HepG2 (cell line): ENCODE results near the gene VMO1.
A peak's percentile ranks its signal among the peaks of the same experiment; 100 is the strongest.

ENCODE experiments used
- KAT7 ChIP-seq: IDR thresholded peaks from 2 replicates; pipeline ENCODE4 v1.6.1; 2018; ENCODE audit warnings: borderline replicate concordance, missing compliant biosample characterization
- MEIS1 ChIP-seq: sonication (generic); formaldehyde crosslinking; IDR thresholded peaks from 2 replicates; pipeline ENCODE4 v1.9.0; 2021; ENCODE audit warnings: mild to moderate bottlenecking, missing genetic modification reagents, moderate library complexity, borderline replicate concordance
- NR3C1 ChIP-seq: sonication (generic); formaldehyde crosslinking; IDR thresholded peaks from 2 replicates; pipeline ENCODE4 v1.4.0; 2020; ENCODE audit warnings: missing genetic modification reagents
- ZNF20 ChIP-seq: sonication (generic); formaldehyde crosslinking; IDR thresholded peaks from 2 replicates; pipeline ENCODE4 v1.4.0; 2020; ENCODE audit warnings: mild to moderate bottlenecking, moderate library complexity, missing genetic modification reagents
- ZNF3 ChIP-seq: IDR thresholded peaks from 2 replicates; pipeline ENCODE4 v1.7.0; 2017; ENCODE audit warnings: inconsistent platforms
- TF ChIP-seq, protein P1 (sequence below): sonication (generic); formaldehyde crosslinking; IDR thresholded peaks from 2 replicates; pipeline ENCODE4 v1.4.0; 2020; ENCODE audit warnings: missing genetic modification reagents
- TF ChIP-seq, protein P2 (sequence below): sonication (generic); formaldehyde crosslinking; IDR thresholded peaks from 2 replicates; pipeline ENCODE4 v1.5.0; 2020; ENCODE audit warnings: mild to moderate bottlenecking, missing genetic modification reagents, moderate library complexity
- TF ChIP-seq, protein P3 (sequence below): sonication (generic); formaldehyde crosslinking; IDR thresholded peaks from 2 replicates; pipeline ENCODE4 v1.8.1; 2022; ENCODE audit warnings: mild to moderate bottlenecking, missing genetic modification reagents
- TF ChIP-seq, protein P4 (sequence below): sonication (generic); formaldehyde crosslinking; IDR thresholded peaks from 2 replicates; pipeline ENCODE4 v1.5.0; 2020; ENCODE audit warnings: missing genetic modification reagents
- TF ChIP-seq, protein P5 (sequence below): IDR thresholded peaks from 2 replicates; pipeline ENCODE4 v1.6.1; 2012; ENCODE audit warnings: inconsistent platforms
- TF ChIP-seq, protein P6 (sequence below): sonication (generic); formaldehyde crosslinking; IDR thresholded peaks from 2 replicates; pipeline ENCODE4 v1.8.1; 2023; ENCODE audit warnings: mild to moderate bottlenecking, missing genetic modification reagents, borderline replicate concordance

DNA sequence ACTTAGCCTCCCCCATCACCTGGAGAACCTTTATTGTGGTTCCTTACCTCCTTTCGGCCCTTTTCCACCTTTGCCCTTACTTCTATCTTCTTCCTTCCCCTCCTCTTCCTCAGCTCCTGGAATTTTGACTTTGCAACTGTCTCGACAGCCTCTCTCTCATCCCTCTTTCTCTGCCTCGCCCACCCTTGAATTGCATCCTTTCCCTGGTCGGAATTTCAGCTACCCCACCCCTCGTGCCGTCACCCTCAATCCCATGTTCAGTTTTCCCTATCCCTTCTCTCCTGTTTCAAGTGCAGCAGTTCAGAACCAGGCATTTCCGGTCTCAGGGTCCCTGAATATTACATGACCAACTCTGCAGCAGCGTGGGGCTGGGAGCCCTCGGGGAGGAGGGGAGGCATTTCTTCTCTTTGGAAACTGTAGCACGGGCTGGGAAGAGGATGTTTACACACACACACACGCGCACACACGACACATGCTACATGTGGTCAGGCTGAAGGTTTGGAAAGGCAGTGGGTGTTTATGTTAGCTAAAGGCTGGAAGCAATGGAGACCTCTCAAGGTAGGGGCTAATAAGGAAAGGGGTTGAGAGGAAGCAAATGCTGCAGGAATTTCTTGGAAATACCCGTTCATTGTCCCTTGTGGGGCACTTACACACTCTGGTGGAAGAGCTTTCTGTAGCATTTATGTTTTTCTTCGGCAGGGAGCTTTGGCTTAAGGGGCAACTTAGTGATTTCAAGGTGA, 47.9 kb upstream of the VMO1 start:
- TF ChIP-seq MEIS1, result no peak
- TF ChIP-seq, protein P1, sequence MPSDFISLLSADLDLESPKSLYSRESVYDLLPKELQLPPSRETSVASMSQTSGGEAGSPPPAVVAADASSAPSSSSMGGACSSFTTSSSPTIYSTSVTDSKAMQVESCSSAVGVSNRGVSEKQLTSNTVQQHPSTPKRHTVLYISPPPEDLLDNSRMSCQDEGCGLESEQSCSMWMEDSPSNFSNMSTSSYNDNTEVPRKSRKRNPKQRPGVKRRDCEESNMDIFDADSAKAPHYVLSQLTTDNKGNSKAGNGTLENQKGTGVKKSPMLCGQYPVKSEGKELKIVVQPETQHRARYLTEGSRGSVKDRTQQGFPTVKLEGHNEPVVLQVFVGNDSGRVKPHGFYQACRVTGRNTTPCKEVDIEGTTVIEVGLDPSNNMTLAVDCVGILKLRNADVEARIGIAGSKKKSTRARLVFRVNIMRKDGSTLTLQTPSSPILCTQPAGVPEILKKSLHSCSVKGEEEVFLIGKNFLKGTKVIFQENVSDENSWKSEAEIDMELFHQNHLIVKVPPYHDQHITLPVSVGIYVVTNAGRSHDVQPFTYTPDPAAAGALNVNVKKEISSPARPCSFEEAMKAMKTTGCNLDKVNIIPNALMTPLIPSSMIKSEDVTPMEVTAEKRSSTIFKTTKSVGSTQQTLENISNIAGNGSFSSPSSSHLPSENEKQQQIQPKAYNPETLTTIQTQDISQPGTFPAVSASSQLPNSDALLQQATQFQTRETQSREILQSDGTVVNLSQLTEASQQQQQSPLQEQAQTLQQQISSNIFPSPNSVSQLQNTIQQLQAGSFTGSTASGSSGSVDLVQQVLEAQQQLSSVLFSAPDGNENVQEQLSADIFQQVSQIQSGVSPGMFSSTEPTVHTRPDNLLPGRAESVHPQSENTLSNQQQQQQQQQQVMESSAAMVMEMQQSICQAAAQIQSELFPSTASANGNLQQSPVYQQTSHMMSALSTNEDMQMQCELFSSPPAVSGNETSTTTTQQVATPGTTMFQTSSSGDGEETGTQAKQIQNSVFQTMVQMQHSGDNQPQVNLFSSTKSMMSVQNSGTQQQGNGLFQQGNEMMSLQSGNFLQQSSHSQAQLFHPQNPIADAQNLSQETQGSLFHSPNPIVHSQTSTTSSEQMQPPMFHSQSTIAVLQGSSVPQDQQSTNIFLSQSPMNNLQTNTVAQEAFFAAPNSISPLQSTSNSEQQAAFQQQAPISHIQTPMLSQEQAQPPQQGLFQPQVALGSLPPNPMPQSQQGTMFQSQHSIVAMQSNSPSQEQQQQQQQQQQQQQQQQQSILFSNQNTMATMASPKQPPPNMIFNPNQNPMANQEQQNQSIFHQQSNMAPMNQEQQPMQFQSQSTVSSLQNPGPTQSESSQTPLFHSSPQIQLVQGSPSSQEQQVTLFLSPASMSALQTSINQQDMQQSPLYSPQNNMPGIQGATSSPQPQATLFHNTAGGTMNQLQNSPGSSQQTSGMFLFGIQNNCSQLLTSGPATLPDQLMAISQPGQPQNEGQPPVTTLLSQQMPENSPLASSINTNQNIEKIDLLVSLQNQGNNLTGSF (CRISPR knock-in tag), result no peak
- TF ChIP-seq, protein P2, sequence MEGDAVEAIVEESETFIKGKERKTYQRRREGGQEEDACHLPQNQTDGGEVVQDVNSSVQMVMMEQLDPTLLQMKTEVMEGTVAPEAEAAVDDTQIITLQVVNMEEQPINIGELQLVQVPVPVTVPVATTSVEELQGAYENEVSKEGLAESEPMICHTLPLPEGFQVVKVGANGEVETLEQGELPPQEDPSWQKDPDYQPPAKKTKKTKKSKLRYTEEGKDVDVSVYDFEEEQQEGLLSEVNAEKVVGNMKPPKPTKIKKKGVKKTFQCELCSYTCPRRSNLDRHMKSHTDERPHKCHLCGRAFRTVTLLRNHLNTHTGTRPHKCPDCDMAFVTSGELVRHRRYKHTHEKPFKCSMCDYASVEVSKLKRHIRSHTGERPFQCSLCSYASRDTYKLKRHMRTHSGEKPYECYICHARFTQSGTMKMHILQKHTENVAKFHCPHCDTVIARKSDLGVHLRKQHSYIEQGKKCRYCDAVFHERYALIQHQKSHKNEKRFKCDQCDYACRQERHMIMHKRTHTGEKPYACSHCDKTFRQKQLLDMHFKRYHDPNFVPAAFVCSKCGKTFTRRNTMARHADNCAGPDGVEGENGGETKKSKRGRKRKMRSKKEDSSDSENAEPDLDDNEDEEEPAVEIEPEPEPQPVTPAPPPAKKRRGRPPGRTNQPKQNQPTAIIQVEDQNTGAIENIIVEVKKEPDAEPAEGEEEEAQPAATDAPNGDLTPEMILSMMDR (CRISPR knock-in tag), result no peak
- TF ChIP-seq NR3C1 (CRISPR knock-in tag), result no peak
- TF ChIP-seq, protein P3, sequence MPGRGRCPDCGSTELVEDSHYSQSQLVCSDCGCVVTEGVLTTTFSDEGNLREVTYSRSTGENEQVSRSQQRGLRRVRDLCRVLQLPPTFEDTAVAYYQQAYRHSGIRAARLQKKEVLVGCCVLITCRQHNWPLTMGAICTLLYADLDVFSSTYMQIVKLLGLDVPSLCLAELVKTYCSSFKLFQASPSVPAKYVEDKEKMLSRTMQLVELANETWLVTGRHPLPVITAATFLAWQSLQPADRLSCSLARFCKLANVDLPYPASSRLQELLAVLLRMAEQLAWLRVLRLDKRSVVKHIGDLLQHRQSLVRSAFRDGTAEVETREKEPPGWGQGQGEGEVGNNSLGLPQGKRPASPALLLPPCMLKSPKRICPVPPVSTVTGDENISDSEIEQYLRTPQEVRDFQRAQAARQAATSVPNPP (CRISPR knock-in tag), result no peak
- no peak for TF ChIP-seq ZNF20
- no peak for TF ChIP-seq ZNF3 (CRISPR knock-in tag)
- TF ChIP-seq, protein P4, sequence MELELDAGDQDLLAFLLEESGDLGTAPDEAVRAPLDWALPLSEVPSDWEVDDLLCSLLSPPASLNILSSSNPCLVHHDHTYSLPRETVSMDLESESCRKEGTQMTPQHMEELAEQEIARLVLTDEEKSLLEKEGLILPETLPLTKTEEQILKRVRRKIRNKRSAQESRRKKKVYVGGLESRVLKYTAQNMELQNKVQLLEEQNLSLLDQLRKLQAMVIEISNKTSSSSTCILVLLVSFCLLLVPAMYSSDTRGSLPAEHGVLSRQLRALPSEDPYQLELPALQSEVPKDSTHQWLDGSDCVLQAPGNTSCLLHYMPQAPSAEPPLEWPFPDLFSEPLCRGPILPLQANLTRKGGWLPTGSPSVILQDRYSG (CRISPR knock-in tag), result no peak
- peak; percentile 71; the same call in 1 of the 2 replicates for TF ChIP-seq KAT7 (CRISPR knock-in tag)
- TF ChIP-seq, protein P5, sequence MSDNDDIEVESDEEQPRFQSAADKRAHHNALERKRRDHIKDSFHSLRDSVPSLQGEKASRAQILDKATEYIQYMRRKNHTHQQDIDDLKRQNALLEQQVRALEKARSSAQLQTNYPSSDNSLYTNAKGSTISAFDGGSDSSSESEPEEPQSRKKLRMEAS, result peak; percentile 62; the same call in 1 of the 2 replicates
- TF ChIP-seq, protein P6, sequence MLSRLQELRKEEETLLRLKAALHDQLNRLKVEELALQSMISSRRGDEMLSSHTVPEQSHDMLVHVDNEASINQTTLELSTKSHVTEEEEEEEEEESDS, result no peak
